Neural progenitor cell (in vitro differentiated cells): ENCODE data around the gene SYT7.

Experiments used
- EZH2phosphoT487 ChIP-seq: fragments of 200-600 bp; sonication (generic); IDR thresholded peaks from 2 replicates; pipeline ENCODE4 v1.6.1; 2017; ENCODE audit warnings: antibody characterized with exemption
- TF ChIP-seq, protein P1 (sequence below): fragments of 200-600 bp; sonication (generic); IDR thresholded peaks from 2 replicates; pipeline ENCODE4 v1.5.1; 2017; ENCODE audit warnings: antibody characterized with exemption, mild to moderate bottlenecking

- TF ChIP-seq, protein P1, sequence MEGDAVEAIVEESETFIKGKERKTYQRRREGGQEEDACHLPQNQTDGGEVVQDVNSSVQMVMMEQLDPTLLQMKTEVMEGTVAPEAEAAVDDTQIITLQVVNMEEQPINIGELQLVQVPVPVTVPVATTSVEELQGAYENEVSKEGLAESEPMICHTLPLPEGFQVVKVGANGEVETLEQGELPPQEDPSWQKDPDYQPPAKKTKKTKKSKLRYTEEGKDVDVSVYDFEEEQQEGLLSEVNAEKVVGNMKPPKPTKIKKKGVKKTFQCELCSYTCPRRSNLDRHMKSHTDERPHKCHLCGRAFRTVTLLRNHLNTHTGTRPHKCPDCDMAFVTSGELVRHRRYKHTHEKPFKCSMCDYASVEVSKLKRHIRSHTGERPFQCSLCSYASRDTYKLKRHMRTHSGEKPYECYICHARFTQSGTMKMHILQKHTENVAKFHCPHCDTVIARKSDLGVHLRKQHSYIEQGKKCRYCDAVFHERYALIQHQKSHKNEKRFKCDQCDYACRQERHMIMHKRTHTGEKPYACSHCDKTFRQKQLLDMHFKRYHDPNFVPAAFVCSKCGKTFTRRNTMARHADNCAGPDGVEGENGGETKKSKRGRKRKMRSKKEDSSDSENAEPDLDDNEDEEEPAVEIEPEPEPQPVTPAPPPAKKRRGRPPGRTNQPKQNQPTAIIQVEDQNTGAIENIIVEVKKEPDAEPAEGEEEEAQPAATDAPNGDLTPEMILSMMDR, result peak; percentile 29
- peak; percentile 56 for TF ChIP-seq EZH2phosphoT487
These were observed 496 bp downstream of the SYT7 start for GRCh38 chr11:61580271-61580888.
